GM18868 (cell line): Measurements from ENCODE around the gene CFTR.

Source experiments
- ATAC-seq: cut with Tn5 transposase; IDR thresholded peaks from one replicate; pipeline ENCODE4 v1.9.1; 2021; ENCODE audit warnings: mild to moderate bottlenecking, moderate library complexity; ENCODE audit not compliant: unreplicated experiment

CFTR gene

GRCh38 chr7:117582219-117582704, 102.4 kb downstream of the CFTR start:
- ATAC-seq = no peak

- no peak for ATAC-seq
Measured at GRCh38 chr7:117587931-117588330, 108.1 kb downstream of the CFTR start.

GRCh38 chr7:117588352-117588794, 108.5 kb downstream of the CFTR start:
- ATAC-seq = peak; percentile 83

- ATAC-seq = no peak
Measured at GRCh38 chr7:117590191-117590590, 110.4 kb downstream of the CFTR start.

- no peak for ATAC-seq
Measured at GRCh38 chr7:117592011-117592635, 112.3 kb downstream of the CFTR start.

- ATAC-seq = no peak
Measured at GRCh38 chr7:117596134-117596533, 116.3 kb downstream of the CFTR start.

GRCh38 chr7:117597755-117598154, 117.9 kb downstream of the CFTR start:
- ATAC-seq = no peak

- ATAC-seq = no peak
Measured at GRCh38 chr7:117600911-117601310, 121.1 kb downstream of the CFTR start.

GRCh38 chr7:117603627-117604026, 123.8 kb downstream of the CFTR start:
- no peak for ATAC-seq

GRCh38 chr7:117605712-117606111, 125.9 kb downstream of the CFTR start:
- ATAC-seq = no peak

- no peak for ATAC-seq
Measured at GRCh38 chr7:117606132-117606531, 126.3 kb downstream of the CFTR start.

- ATAC-seq = no peak
Measured at GRCh38 chr7:117610396-117610795, 130.6 kb downstream of the CFTR start.

GRCh38 chr7:117612637-117613036, 132.8 kb downstream of the CFTR start:
- ATAC-seq = no peak

GRCh38 chr7:117616694-117617093, 136.9 kb downstream of the CFTR start:
- no peak for ATAC-seq

- ATAC-seq = no peak
Measured at GRCh38 chr7:117619681-117620080, 139.9 kb downstream of the CFTR start.

- no peak for ATAC-seq
Measured at GRCh38 chr7:117621075-117621618, 141.3 kb downstream of the CFTR start.

GRCh38 chr7:117623606-117624005, 143.8 kb downstream of the CFTR start:
- no peak for ATAC-seq

GRCh38 chr7:117630501-117630900, 150.7 kb downstream of the CFTR start:
- no peak for ATAC-seq

GRCh38 chr7:117630907-117631564, 151.2 kb downstream of the CFTR start:
- no peak for ATAC-seq

- no peak for ATAC-seq
Measured at GRCh38 chr7:117631652-117632051, 151.8 kb downstream of the CFTR start.

- no peak for ATAC-seq
Measured at GRCh38 chr7:117637937-117638336, 158.1 kb downstream of the CFTR start.

GRCh38 chr7:117639966-117640365, 160.1 kb downstream of the CFTR start:
- no peak for ATAC-seq
